ENCODE results near the gene SPATA17.

SPATA17 gene

DNA sequence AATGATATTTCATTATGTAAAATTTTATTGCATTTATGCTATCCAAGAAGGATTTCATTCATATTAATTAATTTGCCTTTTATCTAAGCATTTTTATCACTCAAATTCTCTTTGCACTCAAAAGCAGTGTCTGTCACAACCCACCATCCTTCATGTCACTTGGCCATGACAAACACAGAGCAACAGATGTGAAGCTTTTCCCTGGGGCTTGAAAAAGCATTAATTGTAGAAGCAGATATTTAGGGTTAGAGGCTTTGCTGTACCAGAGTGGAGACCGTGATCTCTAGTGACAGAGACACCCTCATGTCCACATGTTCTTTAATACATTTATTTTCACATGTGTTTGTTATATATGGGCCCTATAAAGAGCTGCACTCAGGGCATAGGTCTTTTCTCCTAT is 230.5 kb downstream of the SPATA17 start:
- DNase-seq: no peak

DNA sequence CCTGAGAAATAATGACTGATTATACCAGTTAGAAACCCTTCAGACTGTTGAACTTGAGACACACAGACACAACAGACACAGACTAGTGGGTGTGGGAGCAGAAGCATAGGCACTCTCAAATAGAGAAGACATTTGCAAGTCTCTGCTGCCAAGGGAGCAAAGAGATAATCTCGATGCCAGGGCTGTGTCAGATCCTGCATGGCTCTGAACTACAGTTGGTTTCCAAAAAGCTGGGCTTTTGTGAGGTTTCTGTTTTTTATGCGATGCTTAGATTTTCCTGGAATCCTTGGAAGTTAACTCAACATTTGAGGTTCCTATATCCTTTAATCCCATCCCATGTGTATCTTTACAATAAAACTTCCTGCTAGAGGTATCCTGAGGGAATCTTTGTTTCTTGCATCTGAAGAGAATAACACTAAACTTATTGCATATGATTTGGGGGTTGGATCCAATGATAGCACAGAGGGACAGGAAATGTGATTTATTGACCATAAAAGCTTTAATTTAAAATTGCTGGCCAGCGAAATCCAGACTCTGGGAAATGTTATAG is 236.4 kb downstream of the SPATA17 start:
- DNase-seq: no peak

DNA sequence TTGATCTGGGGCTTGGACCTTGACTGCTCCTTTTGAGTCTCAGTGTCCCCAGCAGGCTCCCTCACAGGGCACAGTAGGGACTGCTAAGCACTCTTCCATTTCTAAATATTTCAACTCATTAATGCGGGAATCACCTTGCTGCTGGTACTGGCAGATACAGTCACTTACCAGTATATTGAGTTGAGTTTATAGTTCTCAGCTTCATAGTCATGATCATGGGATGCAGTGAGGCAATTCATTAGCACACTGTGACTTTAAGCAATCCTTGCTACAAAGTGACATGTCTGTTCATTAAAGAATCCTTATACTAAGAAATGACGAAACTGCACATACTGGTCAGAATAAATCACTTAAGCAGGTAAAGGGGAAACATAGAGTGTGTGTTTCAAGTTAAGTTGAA is 240.8 kb downstream of the SPATA17 start:
- no peak for DNase-seq

GRCh38 chr1:217875229-217875628 is 244.1 kb downstream of the SPATA17 start:
- no peak for DNase-seq

- DNase-seq: no peak
Measured at GRCh38 chr1:217876401-217876800, 245.3 kb downstream of the SPATA17 start.

- DNase-seq: no peak
Measured at GRCh38 chr1:217876896-217877295, 245.8 kb downstream of the SPATA17 start.

DNA sequence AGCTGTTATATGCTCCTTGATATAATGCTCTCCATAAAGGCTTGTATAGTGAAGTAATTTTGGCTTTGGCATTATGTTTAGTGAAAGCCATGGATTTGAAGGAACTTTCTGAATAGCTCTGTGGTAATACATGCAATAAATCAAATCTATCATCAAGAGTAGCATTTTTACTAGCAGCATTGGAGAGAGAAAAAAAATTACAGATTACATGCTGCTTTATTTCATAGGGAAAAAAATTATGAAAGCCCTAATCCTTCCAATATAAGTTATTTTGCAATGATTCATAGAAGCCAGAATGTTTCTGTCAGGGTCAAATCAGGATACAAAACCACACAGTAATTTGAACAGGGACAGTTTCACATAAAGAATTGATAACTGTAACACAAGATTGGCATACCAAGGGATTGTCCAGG is 250.0 kb downstream of the SPATA17 start:
- no peak for DNase-seq

GRCh38 chr1:217881607-217882332 is 250.6 kb downstream of the SPATA17 start:
- DNase-seq: no peak

DNA sequence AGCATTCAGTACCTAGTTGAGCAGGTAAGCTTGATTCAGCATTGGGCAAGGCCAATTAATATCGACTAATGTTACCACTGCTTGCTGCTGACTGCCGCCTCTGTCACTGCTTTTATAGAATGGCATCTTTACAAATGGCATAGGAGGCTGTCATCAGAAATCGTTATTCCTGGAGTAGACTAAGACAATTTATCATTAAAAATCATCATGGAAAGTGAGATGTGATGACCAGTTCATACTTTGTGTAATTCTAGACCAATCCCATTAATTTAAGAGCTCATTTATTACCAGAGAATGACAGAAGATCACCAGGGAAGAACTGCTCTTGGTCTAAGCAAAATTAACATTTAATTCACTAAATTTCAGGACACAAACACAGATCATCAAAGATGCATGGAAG is 254.0 kb downstream of the SPATA17 start:
- DNase-seq: no peak

DNA sequence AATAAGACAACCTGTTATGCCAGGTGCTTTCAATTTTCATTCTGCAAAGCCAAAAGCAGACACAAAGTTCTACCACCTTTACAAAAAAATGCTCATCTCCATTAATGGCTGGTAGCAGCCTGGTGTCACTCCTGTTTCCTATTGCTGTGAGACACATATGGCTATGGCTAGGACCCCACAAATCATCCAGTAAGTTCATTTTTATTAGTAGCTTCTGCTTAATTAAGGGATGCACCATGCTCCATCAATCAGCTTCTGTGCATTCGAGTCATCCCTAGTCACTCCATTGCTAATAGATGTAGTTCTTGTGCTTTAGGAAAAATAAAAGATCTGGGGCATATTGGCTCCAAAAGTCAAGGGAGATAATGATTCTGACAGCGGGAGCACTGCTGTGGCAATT is 257.2 kb downstream of the SPATA17 start:
- DNase-seq: no peak

GRCh38 chr1:217889401-217889800 is 258.3 kb downstream of the SPATA17 start:
- DNase-seq: no peak

DNA sequence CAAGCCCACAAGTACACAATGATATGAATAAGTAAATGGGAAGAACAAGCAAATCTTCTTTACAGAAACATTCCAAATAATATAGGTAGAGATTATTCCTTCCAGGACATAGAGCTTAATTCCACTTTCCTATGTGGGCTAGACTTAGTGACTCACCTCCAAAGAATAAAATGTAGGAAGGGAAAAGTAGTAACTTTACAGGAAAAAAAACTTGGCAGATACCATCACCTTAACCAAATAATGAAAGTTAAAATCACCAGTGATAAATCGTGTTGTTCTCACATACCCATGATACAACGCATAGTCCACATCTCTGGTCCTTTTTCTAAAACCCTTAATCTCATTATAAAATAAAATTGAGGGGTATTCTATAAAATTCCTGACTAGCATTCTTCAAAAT is 260.8 kb downstream of the SPATA17 start:
- DNase-seq: no peak

- DNase-seq: no peak
Measured at GRCh38 chr1:217892750-217893149, 261.6 kb downstream of the SPATA17 start.

- DNase-seq: no peak
Measured at GRCh38 chr1:217895841-217896240, 264.7 kb downstream of the SPATA17 start.

- DNase-seq: no peak
Measured at GRCh38 chr1:217896490-217896889, 265.3 kb downstream of the SPATA17 start.

DNA sequence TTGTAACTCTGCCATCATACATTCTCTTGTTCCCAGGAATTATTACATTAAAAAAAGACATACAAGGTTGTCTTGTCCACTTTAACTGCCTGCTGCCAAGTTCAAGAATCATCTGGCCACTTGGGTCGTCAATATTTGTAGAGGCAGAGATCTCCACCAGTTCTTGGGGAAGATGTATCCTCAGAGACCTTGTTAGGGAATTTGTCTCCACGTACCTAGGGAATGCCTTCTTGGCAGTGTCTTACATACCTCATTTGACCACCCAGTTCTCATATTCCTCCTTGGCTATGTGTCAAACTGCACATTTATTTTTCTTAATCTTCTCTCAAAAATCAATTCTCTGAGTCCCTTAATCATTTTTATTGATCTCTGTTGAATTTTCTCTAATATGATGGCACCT is 266.0 kb downstream of the SPATA17 start:
- DNase-seq: no peak

DNA sequence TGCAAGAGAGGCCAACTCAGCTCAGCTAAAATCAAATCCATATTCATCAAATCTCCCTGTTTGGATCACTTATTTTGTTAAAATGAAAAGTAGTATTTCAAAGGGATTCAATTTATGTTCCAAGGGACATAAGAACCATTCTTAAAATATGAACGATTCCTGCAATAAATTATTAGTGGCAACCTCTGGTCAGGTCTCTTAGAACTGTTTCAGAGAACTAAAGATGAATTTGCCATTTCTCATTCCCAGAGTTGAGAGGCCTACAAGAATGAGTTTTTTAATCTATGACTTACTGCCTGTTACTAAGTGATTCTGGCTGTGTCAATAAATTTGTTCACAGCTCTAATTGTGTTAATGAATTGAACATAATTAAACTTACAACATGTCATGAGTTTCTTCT is 268.5 kb downstream of the SPATA17 start:
- no peak for DNase-seq

- DNase-seq: no peak
Measured at GRCh38 chr1:217907504-217907903, 276.4 kb downstream of the SPATA17 start.

DNA sequence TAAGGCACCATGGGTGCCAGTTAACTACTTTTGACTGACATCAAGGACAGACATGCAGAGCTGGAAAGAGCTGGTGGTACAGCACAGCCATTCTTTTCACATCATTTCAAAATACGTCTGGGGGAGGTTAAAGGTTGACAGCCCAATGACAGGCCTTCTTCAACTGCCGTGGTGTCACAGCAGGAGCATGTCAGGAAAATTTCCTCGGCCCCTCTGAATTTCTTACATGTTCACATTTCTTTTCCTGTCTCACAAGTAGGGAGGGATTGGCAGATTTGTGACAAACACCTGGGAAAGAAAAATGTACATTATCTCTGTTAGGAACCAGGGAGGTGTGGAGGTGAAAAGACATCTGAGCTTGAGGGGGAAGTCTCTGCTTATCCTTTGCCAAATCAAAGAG is 279.1 kb downstream of the SPATA17 start:
- no peak for DNase-seq

DNA sequence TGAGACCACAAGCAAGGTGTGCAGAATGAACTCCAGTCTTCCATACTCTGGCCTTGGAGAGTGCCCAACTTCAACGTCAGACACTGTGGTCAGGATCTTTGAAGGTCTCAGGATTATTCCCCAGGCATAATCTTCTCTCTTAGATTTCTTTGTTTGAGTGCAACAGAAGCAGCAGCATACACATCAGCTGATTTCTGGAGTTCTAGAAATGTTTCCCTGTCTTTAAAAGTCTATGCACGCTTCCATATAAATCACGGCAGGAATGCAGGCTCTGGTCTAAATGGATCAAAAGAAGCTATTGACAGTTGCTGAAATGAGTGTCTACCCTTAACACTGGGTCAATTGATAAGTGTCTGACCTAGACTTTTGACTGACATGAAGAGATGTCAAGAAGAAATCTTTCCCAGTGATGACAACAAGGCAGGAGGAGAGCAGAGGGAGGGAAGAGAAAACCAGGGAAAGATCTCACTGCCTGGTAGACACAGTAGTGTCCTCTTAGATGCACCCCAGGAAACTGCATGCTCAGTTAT is 279.7 kb downstream of the SPATA17 start:
- DNase-seq: no peak

- no peak for DNase-seq
Measured at GRCh38 chr1:217911908-217912307, 280.8 kb downstream of the SPATA17 start.

- DNase-seq: no peak
Measured at GRCh38 chr1:217917281-217917887, 286.2 kb downstream of the SPATA17 start.

GRCh38 chr1:217919683-217920388 is 288.7 kb downstream of the SPATA17 start:
- DNase-seq: peak; percentile 50

All from NCI-H774 (cell line).